Neutrophil (primary cell): ENCODE measurements around the gene PTPN13.
"Not testable (repeated sequence)": the region's sequence is repeated elsewhere in the genome, so short reads cannot be mapped to it uniquely, and the experiment has no call there.

Source experiments
- H3K27ac ChIP-seq: fragments of 200-600 bp; sonication (generic); 2 replicates; pipeline ENCODE4 v1.5.1; 2016; ENCODE audit warnings: mild to moderate bottlenecking, moderate library complexity
- H3K27me3 ChIP-seq: fragments of 200-600 bp; sonication (generic); 2 replicates; pipeline ENCODE4 v1.6.0; 2016; ENCODE audit warnings: mild to moderate bottlenecking
- H3K36me3 ChIP-seq: fragments of 200-600 bp; sonication (generic); 2 replicates; pipeline ENCODE4 v1.5.1; 2017
- H3K4me1 ChIP-seq, 2 experiments: fragments of 200-600 bp in 1 of 2; sonication (generic) in 1 of 2; 1 replicate in 1 of 2; 2 replicates in 1 of 2; pipeline versions ENCODE4 v1.5.1 to v1.6.1; 2013 to 2016; ENCODE audit warnings: low read depth in 1 of 2, low read length in 1 of 2, mild to moderate bottlenecking in 1 of 2, moderate library complexity in 1 of 2; ENCODE audit not compliant: control insufficient read depth in 1 of 2, insufficient read depth in 1 of 2
- H3K4me3 ChIP-seq, 2 experiments: fragments of 200-600 bp in 1 of 2; sonication (generic) in 1 of 2; 1 replicate in 1 of 2; 2 replicates in 1 of 2; pipeline ENCODE4 v1.5.1; 2013 to 2016; ENCODE audit warnings: low read depth in 1 of 2, low read length in 1 of 2, mild to moderate bottlenecking in 1 of 2, moderate library complexity in 1 of 2
- H3K9me3 ChIP-seq: fragments of 200-600 bp; sonication (generic); 2 replicates; pipeline ENCODE4 v1.5.1; 2016
- TF ChIP-seq, protein P1 (sequence below): fragments of 200-600 bp; sonication (generic); IDR thresholded peaks from 2 replicates; pipeline ENCODE4 v1.5.1; 2016; ENCODE audit warnings: antibody characterized with exemption

PTPN13 gene

GRCh38 chr4:86706923-86707597 lies 112.9 kb downstream of the PTPN13 start:
- Histone ChIP-seq H3K9me3 (no peaks in the 10 kb centered on the region), H3K4me1 (no peaks in the 10 kb centered on the region), H3K4me3 (no peak overlapping the region), H3K36me3 (no peaks in the 10 kb centered on the region), H3K27ac (no peak overlapping the region), H3K27me3 (no peaks in the 10 kb centered on the region)
- TF ChIP-seq, protein P1, sequence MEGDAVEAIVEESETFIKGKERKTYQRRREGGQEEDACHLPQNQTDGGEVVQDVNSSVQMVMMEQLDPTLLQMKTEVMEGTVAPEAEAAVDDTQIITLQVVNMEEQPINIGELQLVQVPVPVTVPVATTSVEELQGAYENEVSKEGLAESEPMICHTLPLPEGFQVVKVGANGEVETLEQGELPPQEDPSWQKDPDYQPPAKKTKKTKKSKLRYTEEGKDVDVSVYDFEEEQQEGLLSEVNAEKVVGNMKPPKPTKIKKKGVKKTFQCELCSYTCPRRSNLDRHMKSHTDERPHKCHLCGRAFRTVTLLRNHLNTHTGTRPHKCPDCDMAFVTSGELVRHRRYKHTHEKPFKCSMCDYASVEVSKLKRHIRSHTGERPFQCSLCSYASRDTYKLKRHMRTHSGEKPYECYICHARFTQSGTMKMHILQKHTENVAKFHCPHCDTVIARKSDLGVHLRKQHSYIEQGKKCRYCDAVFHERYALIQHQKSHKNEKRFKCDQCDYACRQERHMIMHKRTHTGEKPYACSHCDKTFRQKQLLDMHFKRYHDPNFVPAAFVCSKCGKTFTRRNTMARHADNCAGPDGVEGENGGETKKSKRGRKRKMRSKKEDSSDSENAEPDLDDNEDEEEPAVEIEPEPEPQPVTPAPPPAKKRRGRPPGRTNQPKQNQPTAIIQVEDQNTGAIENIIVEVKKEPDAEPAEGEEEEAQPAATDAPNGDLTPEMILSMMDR: no peak

- Histone ChIP-seq H3K27me3 (no peaks in the 10 kb centered on the region), H3K9me3 (no peaks in the 10 kb centered on the region)
Observed at GRCh38 chr4:86717651-86718050, 123.5 kb downstream of the PTPN13 start.

GRCh38 chr4:86718152-86718551 lies 124.0 kb downstream of the PTPN13 start:
- TF ChIP-seq, protein P1: no peak
- Histone ChIP-seq H3K9me3 (no peaks in the 10 kb centered on the region), H3K4me3 (no peak overlapping the region), H3K4me1 (no peaks in the 10 kb centered on the region), H3K36me3 (no peaks in the 10 kb centered on the region), H3K27me3 (no peaks in the 10 kb centered on the region), H3K27ac (no peak overlapping the region)

More at GRCh38 chr4:86717651-86718050, 123.5 kb downstream of the PTPN13 start:
- H3K4me3 ChIP-seq: no peak overlapping the region
- TF ChIP-seq, protein P1: no peak
- no peak overlapping the region for H3K27ac ChIP-seq
- no peaks in the 10 kb centered on the region for H3K36me3 ChIP-seq
- no peaks in the 10 kb centered on the region for H3K4me1 ChIP-seq

GRCh38 chr4:86719149-86719548 lies 125.0 kb downstream of the PTPN13 start:
- H3K27me3 ChIP-seq, H3K9me3 ChIP-seq, H3K36me3 ChIP-seq, H3K4me3 ChIP-seq, H3K4me1 ChIP-seq, H3K27ac ChIP-seq: not testable (repeated sequence)

DNA sequence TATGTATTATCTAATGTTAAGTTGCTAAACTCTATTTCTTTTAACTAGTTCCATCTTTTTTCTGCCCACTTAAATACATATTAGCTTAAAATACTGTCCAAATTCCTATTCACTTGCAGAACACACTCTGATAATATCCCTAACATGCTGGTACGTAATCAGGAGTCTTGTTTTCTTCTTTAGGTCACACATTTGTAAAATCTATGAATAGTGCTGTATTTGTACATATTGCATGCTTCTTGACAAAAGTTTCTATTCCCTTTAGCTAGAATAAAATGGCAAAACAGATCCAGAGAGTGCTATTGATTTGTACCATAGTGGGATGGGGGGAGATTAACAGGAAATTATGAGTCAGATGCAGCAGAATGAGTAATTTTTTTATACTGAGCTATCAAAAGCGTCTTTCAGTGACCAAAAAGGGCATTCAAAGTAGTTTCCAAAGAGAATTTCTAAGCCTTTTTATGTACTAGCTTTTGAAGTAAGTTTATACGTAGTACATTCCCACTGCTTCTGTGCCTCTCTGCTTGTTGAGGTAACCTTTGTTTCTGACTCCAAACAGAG lies 126.5 kb downstream of the PTPN13 start:
- no peaks in the 10 kb centered on the region for H3K36me3 ChIP-seq
- no peak overlapping the region for H3K4me3 ChIP-seq
- H3K27ac ChIP-seq: no peak overlapping the region
- H3K9me3 ChIP-seq: no peaks in the 10 kb centered on the region
- TF ChIP-seq, protein P1: no peak
- H3K4me1 ChIP-seq: no peaks in the 10 kb centered on the region
- H3K27me3 ChIP-seq: no peaks in the 10 kb centered on the region

GRCh38 chr4:86721412-86721811 lies 127.3 kb downstream of the PTPN13 start:
- Histone ChIP-seq H3K36me3 (no peaks in the 10 kb centered on the region), H3K4me3 (no peak overlapping the region), H3K4me1 (no peaks in the 10 kb centered on the region), H3K27me3 (no peaks in the 10 kb centered on the region), H3K9me3 (no peaks in the 10 kb centered on the region), H3K27ac (no peak overlapping the region)
- TF ChIP-seq, protein P1: no peak
